WTC11 (cell line): Measurements from ENCODE around the gene XPNPEP3. TPM values are rescaled to one million over a fixed set of nuclear protein-coding genes. Genes with fewer than 3 reads are reported as not detected.

ENCODE experiments used
- ATAC-seq: fragments of 200-7000 bp; cut with Tn5 transposase; 2 replicates; pipeline ENCODE4 v1.10.0; 2021; ENCODE audit warnings: mild to moderate bottlenecking, moderate library complexity
- CTCF ChIA-PET: fragments of 300-600 bp; sonication (Branson Sonifier 250); formaldehyde crosslinking; loops from one replicate; lab custom pipeline; 2021; ENCODE audit warnings: antibody characterized with exemption; lab: Charles Lee
- POLR2A ChIA-PET: fragments of 350-600 bp; sonication (Branson Sonifier 250); formaldehyde crosslinking; loops from one replicate; lab custom pipeline; 2021; ENCODE audit warnings: antibody characterized with exemption; lab: Charles Lee
- DNase-seq: peaks from one replicate; pipeline ENCODE4 v3.0.0; 2021; ENCODE audit warnings: low spot score
- H3K27ac Mint-ChIP-seq: 2 replicates; pipeline ENCODE4 v1.8.0; 2021; ENCODE audit warnings: mixed read lengths
- H3K27me3 Mint-ChIP-seq: 2 replicates; pipeline ENCODE4 v1.8.0; 2021; ENCODE audit warnings: low read depth, mild to moderate bottlenecking, moderate library complexity, mixed read lengths
- H3K36me3 Mint-ChIP-seq: 2 replicates; pipeline ENCODE4 v1.8.0; 2021; ENCODE audit warnings: mixed read lengths
- H3K4me1 Mint-ChIP-seq: 2 replicates; pipeline ENCODE4 v1.8.0; 2022; ENCODE audit warnings: mixed read lengths
- H3K4me3 Mint-ChIP-seq: 2 replicates; pipeline ENCODE4 v1.8.0; 2021; ENCODE audit warnings: mild to moderate bottlenecking, moderate library complexity, mixed read lengths
- H3K9me3 Mint-ChIP-seq: 2 replicates; pipeline ENCODE4 v1.8.0; 2021; ENCODE audit warnings: mixed read lengths
- ATF1 ChIP-seq: sonication (generic); formaldehyde crosslinking; IDR thresholded peaks from 2 replicates; pipeline ENCODE4 v1.8.1; 2023; ENCODE audit warnings: mild to moderate bottlenecking, moderate library complexity, missing genetic modification reagents
- ETV6 ChIP-seq: sonication (generic); formaldehyde crosslinking; IDR thresholded peaks from 2 replicates; pipeline ENCODE4 v1.8.1; 2022; ENCODE audit warnings: mild to moderate bottlenecking, missing genetic modification reagents
- FOXP1 ChIP-seq: sonication (generic); formaldehyde crosslinking; IDR thresholded peaks from 2 replicates; pipeline ENCODE4 v1.8.0; 2022; ENCODE audit warnings: missing genetic modification reagents, mild to moderate bottlenecking, moderate library complexity, borderline replicate concordance
- IRF2 ChIP-seq: sonication (generic); formaldehyde crosslinking; IDR thresholded peaks from 2 replicates; pipeline ENCODE4 v1.8.0; 2022; ENCODE audit warnings: low read depth, missing genetic modification reagents, borderline replicate concordance
- KAT7 ChIP-seq: sonication (generic); formaldehyde crosslinking; IDR thresholded peaks from 2 replicates; pipeline ENCODE4 v1.8.1; 2023; ENCODE audit warnings: missing genetic modification reagents, mild to moderate bottlenecking, borderline replicate concordance
- MXD4 ChIP-seq: fragments of 250-450 bp; sonication (Bioruptor Pico); IDR thresholded peaks from 2 replicates; pipeline ENCODE4 v1.8.0; 2021; ENCODE audit warnings: mild to moderate bottlenecking, moderate library complexity, borderline replicate concordance
- NR3C1 ChIP-seq: sonication (generic); formaldehyde crosslinking; conservative IDR thresholded peaks from 2 replicates; pipeline ENCODE4 v1.8.1; 2023; ENCODE audit warnings: low read depth, mild to moderate bottlenecking, missing genetic modification reagents
- RELA ChIP-seq: sonication (generic); formaldehyde crosslinking; IDR thresholded peaks from 2 replicates; pipeline ENCODE4 v1.8.1; 2022; ENCODE audit warnings: missing genetic modification reagents, mild to moderate bottlenecking, borderline replicate concordance
- SMAD3 ChIP-seq: sonication (generic); formaldehyde crosslinking; IDR thresholded peaks from 2 replicates; pipeline ENCODE4 v1.8.0; 2022; ENCODE audit warnings: missing genetic modification reagents, mild to moderate bottlenecking, borderline replicate concordance
- ZNF219 ChIP-seq: sonication (generic); formaldehyde crosslinking; IDR thresholded peaks from 2 replicates; pipeline ENCODE4 v1.8.0; 2023; ENCODE audit warnings: missing genetic modification reagents, mild to moderate bottlenecking, borderline replicate concordance
- ZNF423 ChIP-seq: fragments of 250-450 bp; sonication (Bioruptor Pico); IDR thresholded peaks from 2 replicates; pipeline ENCODE4 v2.1.2; 2022; ENCODE audit warnings: mild to moderate bottlenecking, moderate library complexity
- total RNA-seq: library from RNA; stranded (reverse); gene quantifications from 3 replicates; pipeline ENCODE4 v1.2.3, GENCODE V29; 2021
- TF ChIP-seq, protein P1 (sequence below): sonication (generic); formaldehyde crosslinking; IDR thresholded peaks from 2 replicates; pipeline ENCODE4 v1.8.1; 2023; ENCODE audit warnings: mild to moderate bottlenecking, missing genetic modification reagents, moderate library complexity
- TF ChIP-seq, protein P2 (sequence below): fragments of 250-450 bp; sonication (Bioruptor Pico); IDR thresholded peaks from 2 replicates; pipeline ENCODE4 v1.9.0; 2021; ENCODE audit warnings: mild to moderate bottlenecking
- TF ChIP-seq, protein P3 (sequence below): sonication (generic); formaldehyde crosslinking; IDR thresholded peaks from 2 replicates; pipeline ENCODE4 v1.8.1; 2022; ENCODE audit warnings: missing genetic modification reagents, borderline replicate concordance
- TF ChIP-seq, protein P4 (sequence below): sonication (generic); formaldehyde crosslinking; IDR thresholded peaks from 2 replicates; pipeline ENCODE4 v1.8.0; 2022; ENCODE audit warnings: mild to moderate bottlenecking, missing genetic modification reagents
- TF ChIP-seq, protein P5 (sequence below): fragments of 250-450 bp; sonication (Bioruptor Pico); IDR thresholded peaks from 2 replicates; pipeline ENCODE4 v2.1.2; 2022; ENCODE audit warnings: mild to moderate bottlenecking, moderate library complexity

Gene XPNPEP3
- total RNA-seq, 1 experiment from 2014 or later: 28.2 TPM

DNA sequence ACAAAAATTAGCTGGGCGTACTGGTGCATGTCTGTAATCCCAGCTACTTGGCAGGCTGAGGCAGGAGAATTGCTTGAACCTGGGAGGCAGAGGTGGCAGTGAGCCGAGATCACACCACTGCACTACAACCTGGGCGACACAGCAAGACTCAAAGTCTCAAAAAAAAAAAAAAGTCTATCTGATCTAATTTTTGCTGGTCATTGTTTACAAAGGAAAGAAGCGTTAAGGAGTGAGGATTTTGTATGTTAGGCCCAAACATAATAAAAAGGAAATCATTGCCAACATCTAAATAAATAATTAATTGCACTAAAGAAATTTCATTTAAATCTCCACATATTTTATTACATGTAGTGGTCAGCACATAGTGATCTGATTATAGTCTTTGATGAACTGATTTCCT is 97.2 kb downstream of the XPNPEP3 start:
- ATAC-seq (no peak), DNase-seq (no peak)
- POLR2A ChIA-PET: no interaction called here
- Mint-ChIP-seq H3K36me3 (peaks cover 37% of the 10 kb centered on the region), H3K27me3 (no peaks in the 10 kb centered on the region; the same call in 1 of the 2 replicates), H3K4me1 (peaks cover 11% of the 10 kb centered on the region), H3K9me3 (no peaks in the 10 kb centered on the region), H3K4me3 (no peak overlapping the region), H3K27ac (no peak overlapping the region)
- no peak for TF ChIP-seq KAT7 (CRISPR knock-in tag)
- TF ChIP-seq FOXP1 (CRISPR knock-in tag): no peak
- TF ChIP-seq, protein P1, sequence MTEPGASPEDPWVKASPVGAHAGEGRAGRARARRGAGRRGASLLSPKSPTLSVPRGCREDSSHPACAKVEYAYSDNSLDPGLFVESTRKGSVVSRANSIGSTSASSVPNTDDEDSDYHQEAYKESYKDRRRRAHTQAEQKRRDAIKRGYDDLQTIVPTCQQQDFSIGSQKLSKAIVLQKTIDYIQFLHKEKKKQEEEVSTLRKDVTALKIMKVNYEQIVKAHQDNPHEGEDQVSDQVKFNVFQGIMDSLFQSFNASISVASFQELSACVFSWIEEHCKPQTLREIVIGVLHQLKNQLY: no peak
- no peak for TF ChIP-seq MXD4
- TF ChIP-seq IRF2 (CRISPR knock-in tag): no peak
- TF ChIP-seq, protein P2, sequence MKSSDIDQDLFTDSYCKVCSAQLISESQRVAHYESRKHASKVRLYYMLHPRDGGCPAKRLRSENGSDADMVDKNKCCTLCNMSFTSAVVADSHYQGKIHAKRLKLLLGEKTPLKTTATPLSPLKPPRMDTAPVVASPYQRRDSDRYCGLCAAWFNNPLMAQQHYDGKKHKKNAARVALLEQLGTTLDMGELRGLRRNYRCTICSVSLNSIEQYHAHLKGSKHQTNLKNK (CRISPR knock-in tag): no peak
- TF ChIP-seq SMAD3 (CRISPR knock-in tag): no peak
- no peak for TF ChIP-seq ATF1 (CRISPR knock-in tag)
- CTCF ChIA-PET: no interaction called here

DNA sequence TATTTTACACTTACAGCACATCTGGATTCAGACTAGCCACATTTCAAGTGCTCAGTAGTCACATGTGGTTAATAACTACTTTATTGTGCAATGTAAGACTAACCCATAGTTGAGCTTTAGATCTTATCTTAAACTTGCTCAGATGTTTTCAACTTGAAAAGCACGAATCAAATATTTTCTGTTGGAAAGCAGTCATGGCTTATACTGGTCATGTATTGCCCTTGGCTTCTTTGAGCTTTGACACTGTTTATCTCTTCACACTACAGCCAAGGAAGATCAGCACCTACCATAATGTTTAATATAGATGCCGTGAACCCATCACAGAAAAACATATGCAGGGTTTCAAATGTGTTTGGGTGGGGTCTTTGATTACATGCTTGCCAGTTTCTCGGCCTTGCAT is 98.6 kb downstream of the XPNPEP3 start:
- Mint-ChIP-seq H3K27ac (no peak overlapping the region), H3K4me3 (no peak overlapping the region), H3K4me1 (peaks cover 11% of the 10 kb centered on the region), H3K36me3 (peaks cover 43% of the 10 kb centered on the region), H3K27me3 (no peaks in the 10 kb centered on the region), H3K9me3 (no peaks in the 10 kb centered on the region)
- ATAC-seq: no peak
- no peak for DNase-seq
- CTCF ChIA-PET: no interaction called here
- POLR2A ChIA-PET: interaction anchor here (0.5 kb wide), 1 partner anchor 27 kb away, joined by 5 read pairs; no protein-coding TSS in a partner anchor
- TF ChIP-seq, protein P3, sequence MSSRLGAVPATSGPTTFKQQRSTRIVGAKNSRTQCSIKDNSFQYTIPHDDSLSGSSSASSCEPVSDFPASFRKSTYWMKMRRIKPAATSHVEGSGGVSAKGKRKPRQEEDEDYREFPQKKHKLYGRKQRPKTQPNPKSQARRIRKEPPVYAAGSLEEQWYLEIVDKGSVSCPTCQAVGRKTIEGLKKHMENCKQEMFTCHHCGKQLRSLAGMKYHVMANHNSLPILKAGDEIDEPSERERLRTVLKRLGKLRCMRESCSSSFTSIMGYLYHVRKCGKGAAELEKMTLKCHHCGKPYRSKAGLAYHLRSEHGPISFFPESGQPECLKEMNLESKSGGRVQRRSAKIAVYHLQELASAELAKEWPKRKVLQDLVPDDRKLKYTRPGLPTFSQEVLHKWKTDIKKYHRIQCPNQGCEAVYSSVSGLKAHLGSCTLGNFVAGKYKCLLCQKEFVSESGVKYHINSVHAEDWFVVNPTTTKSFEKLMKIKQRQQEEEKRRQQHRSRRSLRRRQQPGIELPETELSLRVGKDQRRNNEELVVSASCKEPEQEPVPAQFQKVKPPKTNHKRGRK: no peak
- no peak for TF ChIP-seq NR3C1 (CRISPR knock-in tag)
- TF ChIP-seq, protein P4, sequence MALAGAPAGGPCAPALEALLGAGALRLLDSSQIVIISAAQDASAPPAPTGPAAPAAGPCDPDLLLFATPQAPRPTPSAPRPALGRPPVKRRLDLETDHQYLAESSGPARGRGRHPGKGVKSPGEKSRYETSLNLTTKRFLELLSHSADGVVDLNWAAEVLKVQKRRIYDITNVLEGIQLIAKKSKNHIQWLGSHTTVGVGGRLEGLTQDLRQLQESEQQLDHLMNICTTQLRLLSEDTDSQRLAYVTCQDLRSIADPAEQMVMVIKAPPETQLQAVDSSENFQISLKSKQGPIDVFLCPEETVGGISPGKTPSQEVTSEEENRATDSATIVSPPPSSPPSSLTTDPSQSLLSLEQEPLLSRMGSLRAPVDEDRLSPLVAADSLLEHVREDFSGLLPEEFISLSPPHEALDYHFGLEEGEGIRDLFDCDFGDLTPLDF: no peak
- TF ChIP-seq, protein P5, sequence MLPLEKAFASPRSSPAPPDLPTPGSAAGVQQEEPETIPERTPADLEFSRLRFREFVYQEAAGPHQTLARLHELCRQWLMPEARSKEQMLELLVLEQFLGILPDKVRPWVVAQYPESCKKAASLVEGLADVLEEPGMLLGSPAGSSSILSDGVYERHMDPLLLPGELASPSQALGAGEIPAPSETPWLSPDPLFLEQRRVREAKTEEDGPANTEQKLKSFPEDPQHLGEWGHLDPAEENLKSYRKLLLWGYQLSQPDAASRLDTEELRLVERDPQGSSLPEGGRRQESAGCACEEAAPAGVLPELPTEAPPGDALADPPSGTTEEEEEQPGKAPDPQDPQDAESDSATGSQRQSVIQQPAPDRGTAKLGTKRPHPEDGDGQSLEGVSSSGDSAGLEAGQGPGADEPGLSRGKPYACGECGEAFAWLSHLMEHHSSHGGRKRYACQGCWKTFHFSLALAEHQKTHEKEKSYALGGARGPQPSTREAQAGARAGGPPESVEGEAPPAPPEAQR (CRISPR knock-in tag): no peak
- no peak for TF ChIP-seq ETV6 (CRISPR knock-in tag)
- no peak for TF ChIP-seq ZNF423 (CRISPR knock-in tag)

DNA sequence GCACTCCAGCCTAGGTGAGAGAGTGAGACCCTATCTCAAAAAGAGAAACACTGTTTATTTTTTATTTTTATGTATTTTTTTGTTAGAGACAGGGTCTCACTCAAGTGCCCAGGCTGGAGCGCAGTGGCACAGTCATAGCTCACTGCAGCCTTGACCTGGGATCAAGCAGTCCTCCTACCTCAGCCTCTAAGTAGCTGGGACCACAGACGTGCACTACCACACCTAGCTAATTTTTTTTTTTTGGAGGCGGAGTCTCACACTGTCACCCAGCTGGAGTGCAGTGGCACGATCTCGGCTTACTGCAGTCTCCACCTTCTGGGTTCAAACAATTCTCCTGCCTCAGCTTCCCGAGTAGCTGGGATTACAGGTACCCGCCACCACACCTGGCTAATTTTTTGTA is 100.7 kb downstream of the XPNPEP3 start:
- Mint-ChIP-seq H3K9me3 (no peaks in the 10 kb centered on the region), H3K4me1 (peaks cover 3% of the 10 kb centered on the region; the same call in 1 of the 2 replicates), H3K36me3 (peaks cover 51% of the 10 kb centered on the region), H3K27me3 (no peaks in the 10 kb centered on the region), H3K4me3 (no peak overlapping the region), H3K27ac (no peak overlapping the region)
- no peak for DNase-seq
- ChIA-PET POLR2A (no interaction called here), CTCF (interaction anchor here (1.1 to 1.6 kb wide), 2 partner anchors 35 to 280 kb away, joined by 3 read pairs; no protein-coding TSS in a partner anchor)
- TF ChIP-seq ZNF219: no peak
- no peak for TF ChIP-seq RELA (CRISPR knock-in tag)
- ATAC-seq: no peak
